SK-N-SH (cell line): ENCODE measurements around the gene CDK10.

Experiments used
- EZH2phosphoT487 ChIP-seq: fragments of 200-600 bp; sonication (generic); IDR thresholded peaks from 2 replicates; pipeline ENCODE4 v1.6.1; 2017; ENCODE audit warnings: low read depth, mixed run types, mild to moderate bottlenecking, antibody characterized with exemption, moderate library complexity, borderline replicate concordance
- FOXM1 ChIP-seq: IDR thresholded peaks from 2 replicates; pipeline ENCODE4 v1.4.0; 2012; ENCODE audit warnings: low read depth, mild to moderate bottlenecking
- JUND ChIP-seq: IDR thresholded peaks from 2 replicates; pipeline ENCODE4 v1.4.0; 2012
- MAX ChIP-seq: IDR thresholded peaks from 2 replicates; pipeline ENCODE4 v1.4.0; 2012; ENCODE audit warnings: low read depth
- MEF2A ChIP-seq: IDR thresholded peaks from 2 replicates; pipeline ENCODE4 v1.4.0; 2012; ENCODE audit warnings: low read depth, borderline replicate concordance
- POLR2AphosphoS5 ChIP-seq: IDR thresholded peaks from 2 replicates; pipeline ENCODE4 v1.6.1; 2012; ENCODE audit warnings: low read depth, low read length
- RAD21 ChIP-seq: IDR thresholded peaks from 2 replicates; pipeline ENCODE4 v1.6.1; 2012; ENCODE audit warnings: mild to moderate bottlenecking, low read length
- USF2 ChIP-seq: fragments of 150-350 bp; IDR thresholded peaks from 2 replicates; pipeline ENCODE4 v1.6.1; 2017; ENCODE audit warnings: antibody characterized with exemption, low read length, low read depth, borderline replicate concordance
- TF ChIP-seq, protein P1 (sequence below): fragments of 200-600 bp; sonication (generic); IDR thresholded peaks from 2 replicates; pipeline ENCODE4 v1.6.1; 2017; ENCODE audit warnings: antibody characterized with exemption, mild to moderate bottlenecking, moderate library complexity

DNA sequence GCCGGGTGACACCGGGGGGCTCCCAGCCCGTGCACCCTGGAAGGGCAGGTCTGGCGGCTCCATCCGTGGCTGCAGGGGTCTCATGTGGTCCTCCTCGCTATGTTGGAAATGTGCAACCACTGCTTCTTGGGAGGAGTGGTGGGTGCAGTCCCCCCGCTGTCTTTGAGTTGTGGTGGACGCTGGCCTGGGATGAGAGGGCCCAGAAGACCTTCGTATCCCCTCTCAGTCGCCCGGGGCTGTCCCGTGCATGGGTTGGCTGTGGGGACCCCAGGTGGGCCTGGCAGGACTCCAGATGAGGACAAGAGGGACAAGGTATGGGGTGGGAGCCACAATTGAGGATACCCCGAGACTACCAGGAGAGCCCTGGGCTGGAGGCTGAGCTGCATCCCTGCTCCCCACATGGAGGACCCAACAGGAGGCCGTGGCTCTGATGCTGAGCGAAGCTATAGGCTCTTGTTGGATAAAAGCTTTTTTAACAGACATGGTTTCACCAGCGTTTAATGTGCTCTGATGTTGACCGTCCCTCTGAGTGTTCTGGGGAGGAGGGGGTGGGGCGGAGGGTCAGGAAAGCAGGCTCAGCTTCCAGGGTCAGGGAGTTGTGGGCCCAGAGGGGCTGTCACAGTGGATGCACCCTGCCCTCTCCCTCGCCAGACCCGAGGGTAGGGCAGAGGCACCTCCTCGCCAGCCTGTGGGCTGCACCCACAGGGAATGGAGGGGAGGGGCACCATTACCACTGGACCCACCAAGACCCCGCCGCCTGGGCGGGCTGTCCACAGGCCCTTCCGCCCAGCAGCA is 9.6 kb downstream of the CDK10 start:
- TF ChIP-seq MAX (no peak), JUND (no peak), MEF2A (no peak), POLR2AphosphoS5 (no peak; the same call in 1 of the 2 replicates), FOXM1 (no peak), USF2 (no peak), RAD21 (no peak), EZH2phosphoT487 (no peak)
- TF ChIP-seq, protein P1, sequence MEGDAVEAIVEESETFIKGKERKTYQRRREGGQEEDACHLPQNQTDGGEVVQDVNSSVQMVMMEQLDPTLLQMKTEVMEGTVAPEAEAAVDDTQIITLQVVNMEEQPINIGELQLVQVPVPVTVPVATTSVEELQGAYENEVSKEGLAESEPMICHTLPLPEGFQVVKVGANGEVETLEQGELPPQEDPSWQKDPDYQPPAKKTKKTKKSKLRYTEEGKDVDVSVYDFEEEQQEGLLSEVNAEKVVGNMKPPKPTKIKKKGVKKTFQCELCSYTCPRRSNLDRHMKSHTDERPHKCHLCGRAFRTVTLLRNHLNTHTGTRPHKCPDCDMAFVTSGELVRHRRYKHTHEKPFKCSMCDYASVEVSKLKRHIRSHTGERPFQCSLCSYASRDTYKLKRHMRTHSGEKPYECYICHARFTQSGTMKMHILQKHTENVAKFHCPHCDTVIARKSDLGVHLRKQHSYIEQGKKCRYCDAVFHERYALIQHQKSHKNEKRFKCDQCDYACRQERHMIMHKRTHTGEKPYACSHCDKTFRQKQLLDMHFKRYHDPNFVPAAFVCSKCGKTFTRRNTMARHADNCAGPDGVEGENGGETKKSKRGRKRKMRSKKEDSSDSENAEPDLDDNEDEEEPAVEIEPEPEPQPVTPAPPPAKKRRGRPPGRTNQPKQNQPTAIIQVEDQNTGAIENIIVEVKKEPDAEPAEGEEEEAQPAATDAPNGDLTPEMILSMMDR: no peak
